ENCODE results near the gene CCR2.

DNA sequence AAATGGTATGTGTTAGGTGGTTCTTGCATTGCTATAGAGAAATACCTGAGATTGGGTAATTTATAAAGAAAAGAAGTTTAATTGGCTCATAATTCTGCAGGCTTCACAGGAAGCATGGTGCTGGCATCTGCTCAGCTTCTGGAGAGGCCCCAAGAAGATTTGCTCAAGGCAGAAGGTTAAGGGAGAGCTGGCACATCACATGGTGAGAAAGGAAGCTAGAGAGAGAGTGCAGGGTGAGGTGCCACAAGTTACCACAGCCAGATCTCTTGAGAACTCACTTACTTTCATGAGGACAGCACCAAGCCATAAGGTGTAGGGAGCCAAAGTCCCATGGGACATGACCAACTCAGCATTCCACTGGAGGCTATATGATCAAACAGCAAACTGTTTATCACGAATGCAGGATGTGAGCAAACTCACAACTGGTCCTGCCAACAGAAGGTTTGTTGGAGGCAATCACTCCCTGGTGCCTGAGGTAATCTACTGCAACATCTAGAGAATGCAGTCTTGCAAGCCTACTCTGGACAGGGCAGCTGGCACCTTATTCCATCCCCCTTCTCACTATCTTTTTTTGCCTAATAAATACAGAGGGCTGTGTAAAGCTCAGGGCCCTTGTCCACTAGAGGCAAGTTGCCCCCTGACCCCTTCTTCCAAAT is 28.1 kb upstream of the CCR2 start:
- no peak for TF ChIP-seq EZH2 (IDR thresholded peaks at IDR 0.05; ENCODE audit: low read depth)
- TF ChIP-seq, protein P1, sequence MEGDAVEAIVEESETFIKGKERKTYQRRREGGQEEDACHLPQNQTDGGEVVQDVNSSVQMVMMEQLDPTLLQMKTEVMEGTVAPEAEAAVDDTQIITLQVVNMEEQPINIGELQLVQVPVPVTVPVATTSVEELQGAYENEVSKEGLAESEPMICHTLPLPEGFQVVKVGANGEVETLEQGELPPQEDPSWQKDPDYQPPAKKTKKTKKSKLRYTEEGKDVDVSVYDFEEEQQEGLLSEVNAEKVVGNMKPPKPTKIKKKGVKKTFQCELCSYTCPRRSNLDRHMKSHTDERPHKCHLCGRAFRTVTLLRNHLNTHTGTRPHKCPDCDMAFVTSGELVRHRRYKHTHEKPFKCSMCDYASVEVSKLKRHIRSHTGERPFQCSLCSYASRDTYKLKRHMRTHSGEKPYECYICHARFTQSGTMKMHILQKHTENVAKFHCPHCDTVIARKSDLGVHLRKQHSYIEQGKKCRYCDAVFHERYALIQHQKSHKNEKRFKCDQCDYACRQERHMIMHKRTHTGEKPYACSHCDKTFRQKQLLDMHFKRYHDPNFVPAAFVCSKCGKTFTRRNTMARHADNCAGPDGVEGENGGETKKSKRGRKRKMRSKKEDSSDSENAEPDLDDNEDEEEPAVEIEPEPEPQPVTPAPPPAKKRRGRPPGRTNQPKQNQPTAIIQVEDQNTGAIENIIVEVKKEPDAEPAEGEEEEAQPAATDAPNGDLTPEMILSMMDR (conservative IDR thresholded peaks at IDR 0.05), result no peak
